ENCODE measurements around the gene IL16.

Gene IL16

GRCh38 chr15:81257435-81257834 is 60.8 kb downstream of the IL16 start:
- ATAC-seq, result no peak

GRCh38 chr15:81258455-81258854 is 61.8 kb downstream of the IL16 start:
- no peak for ATAC-seq

GRCh38 chr15:81259760-81260298 is 63.1 kb downstream of the IL16 start:
- ATAC-seq, result no peak

GRCh38 chr15:81261172-81261811 is 64.6 kb downstream of the IL16 start:
- no peak for ATAC-seq

- ATAC-seq, result no peak
Measured at GRCh38 chr15:81263477-81263876, 66.8 kb downstream of the IL16 start.

- ATAC-seq, result no peak
Measured at GRCh38 chr15:81264072-81264857, 67.6 kb downstream of the IL16 start.

GRCh38 chr15:81265256-81265943 is 68.7 kb downstream of the IL16 start:
- ATAC-seq, result no peak

- peak; percentile 94 to 96 for ATAC-seq
Measured at GRCh38 chr15:81265944-81266775, 69.5 kb downstream of the IL16 start.

- no peak for ATAC-seq
Measured at GRCh38 chr15:81268340-81268739, 71.7 kb downstream of the IL16 start.

- no peak for ATAC-seq
Measured at GRCh38 chr15:81268881-81269601, 72.4 kb downstream of the IL16 start.

- ATAC-seq, result no peak
Measured at GRCh38 chr15:81270188-81270587, 73.5 kb downstream of the IL16 start.

- ATAC-seq, result peak in 1 of 2 donors; percentile 27
Measured at GRCh38 chr15:81270781-81271491, 74.3 kb downstream of the IL16 start.

- no peak for ATAC-seq
Measured at GRCh38 chr15:81271761-81272644, 75.3 kb downstream of the IL16 start.

GRCh38 chr15:81273200-81273599 is 76.5 kb downstream of the IL16 start:
- ATAC-seq, result no peak

GRCh38 chr15:81273855-81274254 is 77.2 kb downstream of the IL16 start:
- no peak for ATAC-seq

- ATAC-seq, result no peak
Measured at GRCh38 chr15:81274255-81274654, 77.6 kb downstream of the IL16 start.

GRCh38 chr15:81274931-81275707 is 78.4 kb downstream of the IL16 start:
- ATAC-seq, result peak; percentile 73 to 78

GRCh38 chr15:81275711-81276392 is 79.2 kb downstream of the IL16 start:
- ATAC-seq, result no peak

GRCh38 chr15:81276967-81277366 is 80.3 kb downstream of the IL16 start:
- ATAC-seq, result no peak
